COLO668 (cell line): ENCODE measurements around the gene PI4KA.
A peak's percentile ranks its signal among the peaks of the same experiment; 100 is the strongest.

Experiments used
- DNase-seq: peaks from one replicate; lab custom pipeline; 2025; ENCODE audit not compliant: unreplicated experiment; lab: John Stamatoyannopoulos, UW

The PI4KA gene

GRCh38 chr22:20794650-20795413 lies 63.8 kb downstream of the PI4KA start:
- DNase-seq: no peak

- no peak for DNase-seq
These were observed 64.6 kb downstream of the PI4KA start for GRCh38 chr22:20793748-20794649.

GRCh38 chr22:20792966-20793728 lies 65.5 kb downstream of the PI4KA start:
- no peak for DNase-seq

GRCh38 chr22:20792221-20792965 lies 66.2 kb downstream of the PI4KA start:
- no peak for DNase-seq

GRCh38 chr22:20788627-20789344 lies 69.8 kb downstream of the PI4KA start:
- DNase-seq: no peak

- no peak for DNase-seq
These were observed 70.6 kb downstream of the PI4KA start for GRCh38 chr22:20787746-20788626.

- no peak for DNase-seq
These were observed 71.4 kb downstream of the PI4KA start for GRCh38 chr22:20787223-20787622.

GRCh38 chr22:20786536-20786979 lies 72.1 kb downstream of the PI4KA start:
- no peak for DNase-seq

- DNase-seq: no peak
These were observed 72.6 kb downstream of the PI4KA start for GRCh38 chr22:20786048-20786447.

- DNase-seq: no peak
These were observed 73.2 kb downstream of the PI4KA start for GRCh38 chr22:20785415-20785814.

GRCh38 chr22:20783844-20784723 lies 74.5 kb downstream of the PI4KA start:
- DNase-seq: peak; percentile 40

- DNase-seq: no peak
These were observed 75.3 kb downstream of the PI4KA start for GRCh38 chr22:20783300-20783673.

GRCh38 chr22:20782596-20783299 lies 75.9 kb downstream of the PI4KA start:
- no peak for DNase-seq

GRCh38 chr22:20782083-20782482 lies 76.5 kb downstream of the PI4KA start:
- DNase-seq: no peak

- no peak for DNase-seq
These were observed 77.2 kb downstream of the PI4KA start for GRCh38 chr22:20781272-20781990.

GRCh38 chr22:20779818-20780158 lies 78.8 kb downstream of the PI4KA start:
- DNase-seq: no peak
